Natural killer cell (primary cell): ENCODE measurements around the gene ARHGAP26. TPM values are rescaled to one million over a fixed set of nuclear protein-coding genes. Genes with fewer than 3 reads are reported as not detected.

Source experiments
- ATAC-seq, 3 donors: fragments of 150-1000 bp in 2 of 3; fragments of 200-7000 bp in 1 of 3; cut with Tn5 transposase; 1 replicate in 1 of 3; 2 replicates in 2 of 3; pipeline ENCODE4 v1.10.0; 2021; ENCODE audit warnings: mild to moderate bottlenecking in 2 of 3, moderate library complexity in 2 of 3
- DNase-seq, 2 donors: peaks; one replicate each; pipeline versions ENCODE4 v3.0.0 to v3.0.0-alpha.2; 2013 to 2021; ENCODE audit warnings: mixed read lengths in 1 of 2
- H3K27ac ChIP-seq: one replicate; pipeline ENCODE4 v1.5.1; 2013; ENCODE audit warnings: mild to moderate bottlenecking, low read length
- H3K27me3 ChIP-seq: one replicate; pipeline ENCODE4 v1.6.1; 2013; ENCODE audit warnings: low read length; ENCODE audit not compliant: control insufficient read depth, insufficient read depth
- H3K36me3 ChIP-seq: one replicate; pipeline ENCODE4 v1.6.1; 2013; ENCODE audit warnings: low read length; ENCODE audit not compliant: control insufficient read depth, insufficient read depth
- H3K4me1 ChIP-seq: one replicate; pipeline ENCODE4 v1.6.1; 2013; ENCODE audit warnings: low read length; ENCODE audit not compliant: control insufficient read depth, insufficient read depth
- H3K4me3 ChIP-seq: one replicate; pipeline ENCODE4 v1.5.1; 2013; ENCODE audit warnings: low read length
- H3K9me3 ChIP-seq: one replicate; pipeline ENCODE4 v1.6.1; 2013; ENCODE audit warnings: low read length; ENCODE audit not compliant: control insufficient read depth, insufficient read depth
- H3K27ac Mint-ChIP-seq, 2 donors: one replicate each; pipeline ENCODE4 v1.8.0; 2022; ENCODE audit warnings: mild to moderate bottlenecking in 2 of 2, mixed read lengths in 2 of 2, moderate library complexity in 1 of 2
- H3K27me3 Mint-ChIP-seq, 2 donors: one replicate each; pipeline ENCODE4 v1.8.0; 2022; ENCODE audit warnings: low read depth in 2 of 2, mixed read lengths in 2 of 2
- H3K36me3 Mint-ChIP-seq: one replicate; pipeline ENCODE4 v1.8.0; 2022; ENCODE audit warnings: mixed read lengths
- H3K4me1 Mint-ChIP-seq, 2 donors: one replicate each; pipeline ENCODE4 v1.8.0; 2022; ENCODE audit warnings: mixed read lengths in 2 of 2
- H3K4me3 Mint-ChIP-seq: one replicate; pipeline ENCODE4 v1.8.0; 2022; ENCODE audit warnings: mild to moderate bottlenecking, moderate library complexity, mixed read lengths
- H3K9me3 Mint-ChIP-seq, 2 donors: one replicate each; pipeline ENCODE4 v1.8.0; 2022; ENCODE audit warnings: mixed read lengths in 2 of 2
- CTCF ChIP-seq: fragments of 200-600 bp; IDR thresholded peaks from one replicate; pipeline ENCODE4 v1.8.0; 2022; ENCODE audit warnings: antibody characterized with exemption
- WGBS: methylation state at CpG from one replicate; pipeline ENCODE4 v1.1.7; 2013; ENCODE audit warnings: missing lambda C conversion rate; ENCODE audit not compliant: insufficient coverage; 5-methylcytosine and 5-hydroxymethylcytosine counted together
- intact Hi-C: fragments of 100-400 bp; cut with micrococcal nuclease; formaldehyde crosslinking; loops from one replicate; pipeline ENCODE4 v1.14.2; 2022
- total RNA-seq, 4 donors: library from RNA; stranded (reverse); fragments of 120-200 nt in 1 of 4; gene quantifications; one replicate each; pipeline versions ENCODE4 v1.2.3 to v1.2.4, GENCODE V29; 2013 to 2022

ARHGAP26 gene
- total RNA-seq, 3 donors from 2014 or later (not counting 1 experiment from before 2014, with no cell fraction given) = 153 to 159 (median 158) TPM

GRCh38 chr5:143214890-143215289, 444.7 kb downstream of the ARHGAP26 start:
- Mint-ChIP-seq H3K9me3 (no peaks in the 10 kb centered on the region), H3K27me3 (no peaks in the 10 kb centered on the region), H3K4me1 (peaks cover 17 to 36% of the 10 kb centered on the region in 2 donors), H3K4me3 (no peak overlapping the region), H3K27ac (no peak overlapping the region), H3K36me3 (peaks cover 7% of the 10 kb centered on the region)
- ATAC-seq (no peak), DNase-seq (no peak)
- Histone ChIP-seq H3K36me3 (peaks cover 23% of the 10 kb centered on the region), H3K4me1 (no peaks in the 10 kb centered on the region), H3K27me3 (no peaks in the 10 kb centered on the region), H3K4me3 (no peak overlapping the region), H3K9me3 (no peaks in the 10 kb centered on the region), H3K27ac (no peak overlapping the region)
- 89% methylated on average over 6 of the region's 6 CpGs for WGBS
- intact Hi-C loops = no loop called here
- no peak for TF ChIP-seq CTCF

- Mint-ChIP-seq H3K4me1 (peaks cover 24 to 37% of the 10 kb centered on the region in 2 donors), H3K27ac (no peak overlapping the region), H3K36me3 (peaks cover 7% of the 10 kb centered on the region), H3K27me3 (no peaks in the 10 kb centered on the region), H3K4me3 (no peak overlapping the region), H3K9me3 (no peaks in the 10 kb centered on the region)
- no peak for TF ChIP-seq CTCF
- 71% methylated on average over 3 of the region's 6 CpGs for WGBS
- no peak for DNase-seq
- H3K27me3 ChIP-seq = no peaks in the 10 kb centered on the region
- no peak overlapping the region for H3K27ac ChIP-seq
- no peaks in the 10 kb centered on the region for H3K9me3 ChIP-seq
- no peaks in the 10 kb centered on the region for H3K4me1 ChIP-seq
- intact Hi-C loops = no loop called here
- H3K4me3 ChIP-seq = no peak overlapping the region
- H3K36me3 ChIP-seq = peaks cover 23% of the 10 kb centered on the region
- no peak for ATAC-seq
Measured at GRCh38 chr5:143215690-143216089, 445.5 kb downstream of the ARHGAP26 start.

- no peaks in the 10 kb centered on the region for H3K4me1 ChIP-seq
- Mint-ChIP-seq H3K27me3 (no peaks in the 10 kb centered on the region), H3K9me3 (no peaks in the 10 kb centered on the region), H3K27ac (no peak overlapping the region), H3K36me3 (peaks cover 7% of the 10 kb centered on the region), H3K4me3 (no peak overlapping the region), H3K4me1 (peaks cover 29 to 42% of the 10 kb centered on the region in 2 donors)
- no peaks in the 10 kb centered on the region for H3K27me3 ChIP-seq
- DNase-seq (no peak), ATAC-seq (no peak)
- no peak overlapping the region for H3K4me3 ChIP-seq
- no peaks in the 10 kb centered on the region for H3K9me3 ChIP-seq
- H3K36me3 ChIP-seq = peaks cover 23% of the 10 kb centered on the region
- TF ChIP-seq CTCF = no peak
- intact Hi-C loops = no loop called here
- H3K27ac ChIP-seq = no peak overlapping the region
- WGBS = 92% methylated on average over 7 of the region's 9 CpGs
Measured at GRCh38 chr5:143216211-143216610, 446.0 kb downstream of the ARHGAP26 start.

- no peak for ATAC-seq
- Histone ChIP-seq H3K9me3 (no peaks in the 10 kb centered on the region), H3K27ac (no peak overlapping the region), H3K4me3 (no peak overlapping the region), H3K27me3 (no peaks in the 10 kb centered on the region), H3K36me3 (peaks cover 23% of the 10 kb centered on the region), H3K4me1 (peaks cover 10% of the 10 kb centered on the region)
- no peaks in the 10 kb centered on the region for H3K9me3 Mint-ChIP-seq
- no peak for DNase-seq
- H3K4me1 Mint-ChIP-seq = peaks cover 40 to 53% of the 10 kb centered on the region in 2 donors
- no peak for TF ChIP-seq CTCF
- no peak overlapping the region for H3K27ac Mint-ChIP-seq
- intact Hi-C loops = no loop called here
- H3K4me3 Mint-ChIP-seq = no peak overlapping the region
- H3K27me3 Mint-ChIP-seq = no peaks in the 10 kb centered on the region
- H3K36me3 Mint-ChIP-seq = peaks cover 7% of the 10 kb centered on the region
- 68% methylated on average over 10 of the region's 10 CpGs for WGBS
Measured at GRCh38 chr5:143217065-143217803, 447.1 kb downstream of the ARHGAP26 start.
